ENCODE data around the gene MLIP.

MLIP gene

GRCh38 chr6:54288474-54288873 lies 177.2 kb downstream of the MLIP start:
- DNase-seq, result peak; percentile 21

- DNase-seq, result no peak
Measured at GRCh38 chr6:54289426-54289825, 178.2 kb downstream of the MLIP start.

GRCh38 chr6:54291146-54291545 lies 179.9 kb downstream of the MLIP start:
- DNase-seq, result peak; percentile 72

GRCh38 chr6:54291738-54292137 lies 180.5 kb downstream of the MLIP start:
- peak; percentile 89 for DNase-seq

- no peak for DNase-seq
Measured at GRCh38 chr6:54294965-54295532, 183.8 kb downstream of the MLIP start.

- DNase-seq, result no peak
Measured at GRCh38 chr6:54299542-54300269, 188.5 kb downstream of the MLIP start.

GRCh38 chr6:54301770-54302169 lies 190.5 kb downstream of the MLIP start:
- no peak for DNase-seq

GRCh38 chr6:54307439-54307910 lies 196.2 kb downstream of the MLIP start:
- DNase-seq, result peak; percentile 72

- no peak for DNase-seq
Measured at GRCh38 chr6:54308289-54308985, 197.2 kb downstream of the MLIP start, which contains the start of gene TINAG. Gene TINAG (plus strand): TSS chr6:54308441. CDS start chr6:54308551, 110 bp downstream.

- no peak for DNase-seq
Measured at GRCh38 chr6:54308986-54309315, 197.7 kb downstream of the MLIP start.

- no peak for DNase-seq
Measured at GRCh38 chr6:54310377-54311152, 199.3 kb downstream of the MLIP start.

- no peak for DNase-seq
Measured at GRCh38 chr6:54315656-54316055, 204.4 kb downstream of the MLIP start.
